HG03442 (cell line): Measurements from ENCODE around the gene SLC35B4.
"Not testable (repeated sequence)": the region's sequence is repeated elsewhere in the genome, so short reads cannot be mapped to it uniquely, and the experiment has no call there.

ENCODE experiments used
- ATAC-seq: cut with Tn5 transposase; IDR thresholded peaks from one replicate; pipeline ENCODE4 v1.9.1; 2021; ENCODE audit warnings: mild to moderate bottlenecking, moderate library complexity; ENCODE audit not compliant: unreplicated experiment

Gene SLC35B4

DNA sequence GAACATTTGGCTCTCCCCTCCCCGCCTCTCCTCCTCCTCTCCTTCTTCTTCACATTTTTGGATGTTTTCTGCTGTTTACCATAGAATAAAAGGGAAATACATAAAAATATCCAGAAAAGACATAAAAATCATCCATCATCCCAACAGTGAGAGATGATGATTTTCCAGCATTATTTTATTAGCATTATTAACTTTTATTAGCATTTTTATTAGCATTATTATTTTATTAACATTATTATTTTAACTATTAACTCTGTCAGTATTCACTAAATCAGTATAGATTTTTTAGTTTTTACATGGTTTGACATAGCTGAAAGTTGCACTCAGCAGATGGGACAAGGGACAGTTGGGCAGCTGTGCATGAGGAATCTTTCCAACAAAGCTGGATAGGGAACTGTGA lies 16.2 kb upstream of the SLC35B4 start:
- ATAC-seq = no peak

DNA sequence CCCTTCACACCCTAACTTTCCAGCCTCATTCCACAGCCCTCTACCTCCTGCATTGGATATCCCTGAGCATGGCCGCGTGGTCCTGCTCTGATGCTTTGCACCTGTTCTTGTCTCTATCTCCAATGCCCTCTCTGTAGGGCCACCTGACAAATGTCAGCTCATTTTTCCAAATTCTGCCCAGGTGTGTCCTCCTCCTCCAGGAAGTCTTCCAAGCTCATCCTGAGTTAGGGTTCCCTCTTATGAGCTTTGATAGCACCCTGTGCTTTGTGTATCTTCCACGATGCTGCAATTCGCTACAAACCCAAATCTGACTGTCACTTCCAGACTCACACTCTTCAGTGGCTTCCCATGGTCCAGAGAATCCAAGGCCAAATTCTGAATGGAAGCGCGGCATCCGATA lies 14.7 kb upstream of the SLC35B4 start:
- no peak for ATAC-seq

DNA sequence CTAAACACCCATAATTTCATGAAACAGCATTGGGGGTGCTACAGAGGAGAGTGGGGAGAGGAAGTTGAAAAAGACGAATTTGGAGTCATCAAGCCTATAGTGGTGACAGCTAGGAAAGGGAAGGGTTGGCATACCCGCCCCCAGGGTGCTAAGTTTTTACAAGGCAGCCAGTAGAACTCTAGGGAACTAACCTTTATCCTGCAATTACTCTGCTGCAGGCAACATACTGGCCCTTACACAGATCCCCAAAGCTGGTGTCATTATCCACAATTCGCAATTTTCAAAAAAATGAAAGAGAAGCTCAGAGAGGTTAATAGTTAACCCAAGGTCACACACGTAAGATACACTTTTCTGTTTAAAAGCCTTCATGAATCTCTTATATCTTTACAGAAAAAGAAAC lies 14.2 kb upstream of the SLC35B4 start:
- ATAC-seq = no peak

DNA sequence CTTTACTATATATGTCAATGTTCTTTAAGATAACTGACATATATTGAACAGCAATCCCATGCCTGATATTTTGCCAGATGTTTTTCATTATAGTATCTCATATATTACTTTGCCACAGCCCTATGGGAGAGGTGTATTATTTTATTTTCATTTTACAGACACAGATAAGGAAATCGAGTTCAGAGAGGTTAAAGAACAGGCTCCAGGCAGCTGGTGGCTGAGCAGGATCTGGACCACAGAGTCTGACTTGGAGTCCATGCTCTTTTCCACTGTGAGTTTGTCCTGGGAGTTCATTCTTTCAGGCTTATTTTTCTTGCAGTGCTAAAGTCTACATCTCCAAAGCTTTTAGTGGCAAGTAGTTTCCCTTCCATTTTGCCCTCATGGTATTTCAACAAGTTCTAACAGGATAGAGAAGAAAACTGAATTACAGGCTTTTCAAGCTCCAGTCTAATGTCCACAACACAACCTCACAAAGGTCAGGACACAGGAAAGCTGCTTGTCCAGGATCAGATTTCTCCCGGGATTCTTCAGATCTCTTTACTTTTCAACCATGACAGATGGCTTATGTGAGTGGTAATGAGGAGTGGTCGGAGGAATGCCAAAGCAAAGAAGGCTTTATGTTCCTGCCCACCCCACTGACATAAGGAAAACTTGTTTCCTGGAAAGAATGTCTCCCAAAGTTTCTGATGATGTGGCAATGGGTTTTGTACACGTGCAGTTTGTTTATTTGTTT lies 13.1 kb upstream of the SLC35B4 start:
- ATAC-seq = no peak

DNA sequence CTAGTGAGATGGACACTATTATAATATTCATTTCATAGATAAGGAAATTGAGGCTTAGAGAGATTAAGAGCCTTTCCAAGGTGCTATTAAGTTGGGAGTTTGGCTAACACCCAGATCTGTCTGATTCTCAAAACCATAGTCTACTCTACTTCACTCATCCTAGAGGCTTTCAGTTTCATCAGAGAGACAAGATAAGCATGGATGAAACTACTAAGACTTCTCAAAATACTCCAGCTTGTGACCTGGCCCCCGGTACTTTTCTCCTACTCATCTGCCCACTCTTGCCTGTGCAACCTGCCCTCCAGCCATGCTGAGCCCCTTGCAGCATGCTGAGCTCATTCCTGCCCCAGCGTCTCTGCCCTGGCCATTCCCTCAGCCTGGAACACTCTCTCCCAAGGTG lies 12.2 kb upstream of the SLC35B4 start:
- no peak for ATAC-seq

DNA sequence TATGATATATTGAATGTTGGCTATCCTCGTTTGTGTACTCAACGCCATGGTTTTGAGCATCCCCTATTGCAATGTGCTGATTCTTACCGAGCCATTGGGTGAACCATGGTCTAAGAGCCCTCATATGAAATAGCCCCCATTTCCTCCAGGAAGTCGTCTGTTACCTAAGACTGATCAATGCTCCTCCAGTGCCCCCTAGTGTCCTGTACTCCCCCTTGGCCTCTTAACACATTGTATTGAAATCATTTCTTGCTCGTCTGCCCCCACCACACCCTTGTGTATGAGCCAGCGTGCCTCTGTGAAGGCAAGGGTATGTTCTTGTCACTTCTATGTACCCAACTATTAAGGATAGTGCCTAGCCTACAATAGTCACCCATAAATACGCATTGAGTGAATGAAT lies 11.2 kb upstream of the SLC35B4 start:
- ATAC-seq = no peak

DNA sequence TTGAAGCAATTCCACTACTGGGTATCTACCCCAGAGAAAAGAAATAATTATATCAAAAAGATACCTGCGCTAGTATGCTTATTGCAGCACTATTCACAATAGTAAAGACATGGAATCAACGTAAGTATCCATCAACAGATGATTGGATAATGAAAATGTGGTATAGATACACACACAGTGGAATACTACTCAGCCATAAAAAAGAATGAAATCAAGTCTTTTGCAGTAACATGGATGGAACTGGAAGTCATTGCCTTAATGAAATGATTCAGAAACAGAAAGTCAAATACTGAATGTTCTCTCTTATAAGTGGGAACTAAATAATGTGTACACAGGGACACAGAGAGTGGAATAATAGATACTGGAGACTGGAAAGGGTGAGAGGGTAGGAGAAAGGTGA lies 7.4 kb upstream of the SLC35B4 start:
- ATAC-seq = no peak

DNA sequence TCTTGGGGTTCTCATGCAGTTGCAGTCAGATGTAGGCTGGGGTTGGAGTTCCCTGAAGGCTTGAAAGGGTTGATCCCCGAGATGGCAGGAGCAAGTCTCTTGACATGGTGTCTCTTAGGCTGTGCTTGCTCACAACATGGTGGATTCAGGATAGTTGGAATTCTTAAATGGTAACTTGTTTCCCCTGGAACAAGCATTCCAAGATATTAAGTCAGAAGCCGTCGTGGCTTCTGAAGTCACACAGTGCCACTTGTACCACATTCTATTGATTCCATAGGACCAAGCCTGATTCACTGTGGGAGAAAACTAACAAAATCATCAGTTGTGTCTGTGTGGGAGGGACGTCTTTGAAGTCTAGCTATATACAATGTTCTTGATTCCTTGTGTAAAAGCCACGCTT lies 3.5 kb upstream of the SLC35B4 start:
- ATAC-seq = no peak

DNA sequence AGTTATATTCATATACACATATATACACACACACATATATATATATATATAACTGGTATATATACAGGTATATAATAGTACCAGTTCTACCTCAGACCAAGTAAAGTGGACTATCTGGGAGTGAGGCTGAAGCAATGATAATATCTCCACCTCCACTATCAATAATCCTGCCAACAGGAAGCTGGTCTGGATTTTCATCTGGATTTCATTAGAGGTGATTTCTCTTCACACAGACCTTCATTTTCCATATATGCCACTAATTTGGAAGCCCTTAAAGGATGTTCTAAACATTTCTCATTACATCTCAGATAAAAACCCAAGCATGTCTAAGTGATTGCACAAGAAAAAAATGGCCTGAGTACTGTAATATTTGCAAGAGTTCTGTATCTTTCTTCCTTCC lies 1.7 kb upstream of the SLC35B4 start:
- ATAC-seq = no peak

DNA sequence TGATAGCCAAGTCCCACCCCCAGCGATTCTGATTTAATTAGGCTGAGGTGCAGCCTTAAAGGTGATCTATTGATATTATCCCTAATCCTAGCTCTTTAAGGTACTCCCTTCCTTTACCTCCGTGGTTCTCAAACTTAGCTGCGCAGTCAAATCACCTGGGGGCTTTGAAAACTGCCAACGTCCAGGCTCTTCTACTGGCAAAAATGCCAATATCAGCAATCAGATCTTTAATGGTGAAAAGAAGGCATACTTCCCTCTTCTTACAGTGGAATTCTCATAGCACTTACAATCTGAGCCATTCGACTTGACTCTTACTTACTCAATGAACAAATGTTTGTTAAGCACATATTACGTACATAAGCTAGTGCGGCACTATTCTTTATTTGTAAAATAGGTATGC lies 704 bp upstream of the SLC35B4 start:
- ATAC-seq = no peak

DNA sequence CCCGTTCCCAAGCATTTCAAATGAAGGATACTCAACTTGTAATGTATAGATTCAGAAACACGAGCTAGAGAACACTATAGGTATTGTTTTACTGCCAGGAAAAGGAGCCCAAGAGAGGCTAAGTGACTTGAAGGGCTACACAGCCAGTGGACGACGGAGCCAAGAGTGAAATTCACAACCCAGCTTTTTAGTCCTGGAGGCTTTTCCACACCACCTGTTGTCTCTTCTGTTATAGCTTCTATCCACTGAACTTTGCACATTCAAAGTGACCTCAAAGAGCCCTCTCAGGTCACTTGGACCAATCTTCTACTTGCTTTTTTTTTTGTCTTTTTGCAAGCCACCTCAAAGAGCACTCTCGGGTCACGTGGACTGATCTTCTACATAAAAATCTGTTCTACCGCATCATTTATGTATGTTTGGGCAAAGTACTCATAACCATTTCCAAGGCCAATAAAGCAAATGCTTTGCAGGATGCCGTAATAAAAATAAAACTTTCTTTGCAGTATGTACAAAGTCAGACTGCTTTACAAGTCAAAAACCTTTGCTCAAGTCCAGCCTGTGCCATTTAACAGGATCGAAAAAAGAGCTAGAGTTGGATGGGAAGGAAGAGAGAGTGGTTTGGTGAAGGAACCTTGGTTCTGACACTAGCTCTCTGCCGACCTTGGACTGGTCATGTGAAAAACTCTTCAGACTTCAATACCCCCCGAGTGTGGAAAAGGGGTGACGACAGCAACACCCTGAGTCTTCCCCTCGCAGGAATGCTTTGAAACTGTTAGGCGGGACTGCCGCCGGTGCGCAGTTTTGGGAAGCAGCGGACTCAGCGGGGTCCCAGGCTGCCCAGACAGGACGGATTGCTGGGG lies 821 bp downstream of the SLC35B4 start:
- ATAC-seq = no peak

DNA sequence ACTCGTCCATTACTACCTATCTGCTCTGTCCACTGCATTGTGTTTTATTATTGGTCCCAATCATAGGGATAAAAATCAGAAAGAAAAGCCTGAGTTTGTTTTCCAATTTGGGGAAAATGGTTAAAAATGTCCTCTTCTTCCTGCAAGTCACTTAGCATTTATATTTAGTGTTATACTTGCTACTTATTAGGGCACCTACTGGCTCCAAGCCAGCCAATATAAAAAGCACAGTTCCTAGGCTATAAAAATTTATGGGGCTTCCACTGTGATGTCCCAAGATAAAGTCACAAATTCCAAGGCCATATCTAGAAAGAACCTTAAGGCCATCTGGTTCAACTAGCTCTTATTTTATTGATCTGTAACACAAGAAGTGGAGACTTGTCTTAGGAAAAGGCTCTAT lies 3.2 kb downstream of the SLC35B4 start:
- no peak for ATAC-seq

DNA sequence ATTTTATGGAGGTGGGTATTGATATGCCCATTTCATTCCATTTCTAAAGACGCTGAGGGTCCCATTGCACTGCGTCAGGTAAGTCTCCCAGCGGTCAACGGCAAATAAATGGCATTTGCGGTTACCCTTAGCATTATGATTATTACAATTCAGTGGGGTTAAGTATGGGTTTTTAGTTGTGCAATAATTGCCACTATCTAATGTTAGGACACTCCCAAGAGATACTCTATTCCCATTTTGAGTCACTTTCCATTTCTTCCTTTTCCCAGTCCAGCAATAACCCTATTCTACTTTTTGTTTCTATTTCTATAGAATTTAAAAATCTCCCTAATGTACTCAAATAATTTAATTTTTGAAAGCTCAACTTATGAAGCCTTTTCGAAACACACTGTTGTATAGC lies 4.0 kb downstream of the SLC35B4 start:
- ATAC-seq = no peak

DNA sequence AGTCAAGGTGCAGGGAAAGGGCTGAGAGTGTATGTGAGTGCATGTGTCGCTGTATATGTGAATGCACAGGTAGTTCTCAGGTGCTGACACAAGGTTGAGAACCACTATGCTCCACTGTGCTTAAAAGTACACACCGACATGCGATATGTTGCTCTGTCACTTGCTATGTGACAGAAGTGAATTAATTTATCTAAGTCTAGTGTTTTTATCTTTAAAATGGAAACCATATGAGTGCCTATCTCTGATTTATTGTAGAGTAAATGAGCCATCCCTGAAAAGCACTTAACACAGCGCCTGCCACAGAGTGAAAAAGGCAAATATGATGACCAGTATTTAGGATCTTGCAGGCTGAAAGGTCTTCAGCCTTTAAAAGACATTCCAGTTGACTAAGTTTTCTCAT lies 4.9 kb downstream of the SLC35B4 start:
- ATAC-seq = no peak

DNA sequence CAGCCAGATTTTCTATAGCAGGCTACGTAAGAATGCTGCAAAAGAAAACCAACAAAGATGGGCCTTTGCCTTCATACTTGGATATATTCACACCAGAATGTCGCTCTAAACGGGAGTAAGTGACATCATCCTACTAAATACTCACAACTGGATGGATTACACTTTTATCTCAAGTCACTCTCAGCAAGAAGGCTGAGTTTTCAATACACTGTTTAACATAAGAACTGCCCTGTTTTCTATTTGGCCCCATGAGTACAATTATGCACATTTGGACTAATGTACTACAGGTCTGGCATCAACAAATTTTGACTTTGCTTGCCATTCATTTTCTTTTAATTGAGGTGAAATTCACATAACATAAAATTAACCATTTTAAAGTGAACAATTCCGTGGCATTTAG lies 8.2 kb downstream of the SLC35B4 start:
- no peak for ATAC-seq

DNA sequence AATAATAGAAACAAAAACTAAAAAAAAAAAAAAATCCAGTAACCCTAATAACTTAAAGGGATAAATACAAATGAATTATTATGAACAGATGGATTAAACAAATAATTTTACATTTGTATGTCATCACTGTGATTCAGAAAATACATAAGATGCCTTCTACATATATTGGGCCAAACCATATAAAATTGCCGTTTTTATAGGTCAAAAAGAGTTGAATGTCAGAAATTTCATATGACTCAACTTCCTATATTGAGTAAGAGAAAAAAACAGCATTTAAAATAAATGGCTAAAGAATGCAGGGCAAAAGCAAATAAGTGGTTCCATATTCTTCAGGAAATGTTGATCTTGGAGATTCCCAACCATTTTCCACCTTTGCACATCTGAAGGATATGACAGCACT lies 9.4 kb downstream of the SLC35B4 start:
- ATAC-seq = no peak

DNA sequence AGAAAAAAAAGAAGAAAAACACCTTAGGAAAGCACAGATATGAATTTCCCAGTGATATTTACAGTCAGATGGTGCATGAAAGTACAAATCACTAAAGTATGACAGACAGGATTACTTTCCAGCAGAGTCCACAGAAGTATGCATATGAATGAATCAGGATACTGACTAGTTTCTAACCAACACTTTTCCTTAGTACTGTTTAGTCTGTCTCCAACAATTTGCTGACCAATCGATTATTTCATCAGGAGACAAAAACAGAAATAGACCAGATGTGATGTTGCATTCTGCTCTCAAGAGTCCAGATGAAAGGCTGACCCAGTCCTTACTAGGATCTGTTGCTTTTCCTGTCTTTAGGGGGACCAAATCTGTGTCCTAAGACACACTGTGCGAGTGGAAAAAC lies 14.6 kb downstream of the SLC35B4 start:
- no peak for ATAC-seq

DNA sequence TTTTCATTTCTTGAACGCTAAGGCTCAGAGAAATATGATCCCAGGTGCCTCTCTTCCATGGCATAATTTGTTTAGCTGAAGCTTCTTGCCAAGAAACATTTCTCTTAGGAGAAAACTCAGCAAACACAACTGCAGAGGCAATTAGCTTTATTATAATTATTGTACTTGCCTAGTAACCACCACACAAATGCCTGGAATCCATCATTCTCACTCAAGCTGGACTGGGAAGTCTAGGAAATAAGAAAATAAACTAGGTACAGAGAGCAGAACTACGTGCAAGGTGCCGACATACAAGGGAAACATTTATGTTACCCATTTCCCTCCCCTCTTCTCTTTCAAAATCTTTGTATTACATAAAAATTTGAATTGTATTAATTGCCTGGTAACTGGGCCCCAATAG lies 15.1 kb downstream of the SLC35B4 start:
- no peak for ATAC-seq

DNA sequence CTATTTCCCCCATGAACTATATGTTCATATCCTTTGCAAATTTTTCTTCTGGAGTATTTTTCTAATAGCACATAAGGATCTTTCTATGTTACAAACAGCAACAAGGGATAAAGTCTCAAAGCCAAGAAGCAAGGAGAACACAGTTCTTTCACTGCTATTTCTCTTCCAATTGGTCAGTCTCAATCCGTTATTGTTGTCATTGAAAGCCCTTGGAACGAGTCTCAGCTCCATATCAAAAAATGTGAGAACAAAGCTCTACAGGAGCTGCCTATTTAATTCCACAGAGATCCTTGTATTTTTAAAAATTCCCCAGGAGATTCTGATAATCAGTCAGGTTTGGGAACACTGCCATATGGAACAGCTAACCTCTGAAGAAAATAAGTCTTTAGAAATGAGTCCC lies 15.7 kb downstream of the SLC35B4 start:
- no peak for ATAC-seq

DNA sequence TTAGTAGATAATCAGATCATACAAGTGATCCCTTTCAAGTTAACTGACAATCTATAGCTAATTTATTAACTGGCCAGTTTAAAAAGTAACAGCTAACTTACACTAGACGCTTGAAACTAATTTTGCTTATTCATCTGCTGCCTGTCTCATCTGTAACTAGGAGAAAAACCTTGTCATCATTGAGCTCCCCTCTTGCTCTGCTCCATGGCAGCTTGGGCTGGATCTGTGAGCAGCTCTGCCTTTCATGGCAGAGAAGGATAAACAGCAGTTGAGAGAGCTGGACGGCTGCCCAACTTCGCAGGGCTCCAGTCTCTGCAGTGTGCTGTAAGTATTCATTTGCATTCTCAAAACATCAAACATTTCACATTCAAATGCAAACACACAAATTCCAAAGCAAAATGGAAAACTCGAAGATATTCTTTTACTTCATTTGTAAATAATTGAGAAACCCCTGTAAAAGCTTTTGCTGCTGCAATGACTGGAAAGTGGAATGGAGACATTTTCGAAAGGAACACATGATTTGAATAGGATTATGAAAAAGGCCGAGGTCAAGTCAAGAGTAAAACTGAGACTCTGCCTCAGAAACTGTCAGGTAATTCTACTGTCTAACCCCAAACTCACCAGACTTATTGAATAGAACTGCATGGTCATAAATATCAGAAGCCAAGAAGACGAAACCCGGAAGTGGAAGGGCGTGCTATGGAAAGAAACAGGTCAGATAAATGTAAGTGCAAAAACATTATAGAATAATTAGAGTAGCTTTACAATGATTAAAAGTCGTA lies 17.6 kb downstream of the SLC35B4 start:
- no peak for ATAC-seq

DNA sequence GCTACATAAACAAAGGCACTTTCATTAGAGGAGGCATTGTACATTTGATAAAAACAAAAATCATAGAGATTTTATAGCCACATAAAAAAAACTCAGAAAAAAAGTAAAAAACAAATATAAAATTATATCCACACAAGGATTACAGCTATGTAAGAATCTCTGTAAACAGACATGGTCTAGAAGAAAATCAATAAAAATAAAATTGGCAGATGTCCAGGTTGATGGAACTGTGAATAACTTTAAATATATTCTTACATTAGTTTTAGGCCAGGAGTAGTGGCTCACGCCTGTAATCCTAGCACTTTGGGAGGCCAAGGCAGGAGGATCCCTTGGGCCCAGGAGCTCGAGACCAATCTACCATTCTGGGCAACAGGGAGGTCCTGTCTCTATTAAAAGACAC lies 19.2 kb downstream of the SLC35B4 start:
- ATAC-seq = no peak

DNA sequence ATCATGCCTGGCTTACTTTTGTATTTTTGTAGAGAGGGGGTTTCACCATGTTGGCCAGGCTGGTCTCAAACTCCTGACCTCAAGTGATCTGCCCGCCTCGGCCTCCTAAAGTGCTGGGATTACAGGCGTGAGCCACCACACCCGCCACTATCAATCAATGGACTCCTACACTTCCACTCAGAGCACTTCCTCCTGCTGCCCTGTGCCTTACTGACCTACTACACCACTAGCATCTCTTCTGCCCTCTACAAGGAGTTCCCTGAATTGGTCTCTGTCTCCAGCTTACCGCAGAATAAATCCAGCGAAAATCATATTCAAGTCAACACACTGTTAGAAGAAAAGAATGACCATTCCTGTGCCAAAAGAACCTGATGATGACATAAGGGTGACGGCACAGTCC lies 20.7 kb downstream of the SLC35B4 start:
- ATAC-seq = not testable (repeated sequence)
